ENCODE measurements around the gene WWOX.

DNA sequence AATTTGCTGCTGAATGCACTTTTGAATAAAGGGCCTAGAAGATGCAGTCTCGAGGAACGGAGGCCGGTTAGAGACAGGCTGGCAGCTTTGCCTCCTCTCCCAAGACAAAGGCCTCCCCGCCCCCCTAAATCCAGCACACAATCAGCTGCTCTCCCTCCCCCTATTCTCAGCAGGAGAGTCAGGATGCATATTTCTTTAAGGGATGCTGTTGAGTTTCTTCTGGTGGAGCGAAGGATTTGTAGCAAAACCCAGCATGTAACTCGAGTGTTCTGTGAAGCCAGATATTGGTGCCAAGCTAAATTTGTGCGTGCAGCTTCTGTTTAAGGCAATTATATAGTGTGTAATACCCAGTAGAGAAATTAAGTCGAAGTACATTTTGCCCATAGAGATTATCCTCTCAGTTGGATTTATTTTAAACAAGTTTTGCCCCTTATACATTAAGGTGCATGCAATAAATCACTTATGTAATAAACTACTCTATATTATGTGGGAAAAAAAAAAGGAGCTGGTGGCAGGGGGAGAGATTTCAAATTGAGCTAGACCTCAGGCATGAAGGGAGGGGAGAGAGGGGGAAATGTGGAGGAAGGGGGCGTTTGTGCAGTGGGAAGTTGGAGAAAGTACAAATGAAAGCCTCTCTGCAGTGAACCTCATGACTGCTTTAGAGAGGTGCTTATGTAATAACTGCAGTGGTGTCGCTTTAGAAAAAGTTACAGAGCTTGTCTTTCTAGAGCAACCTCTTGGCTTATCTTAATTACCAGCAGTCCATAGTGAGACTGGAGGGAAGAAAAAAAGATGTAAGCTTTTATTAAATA is 901.9 kb downstream of the WWOX start:
- TF ChIP-seq, protein P1, sequence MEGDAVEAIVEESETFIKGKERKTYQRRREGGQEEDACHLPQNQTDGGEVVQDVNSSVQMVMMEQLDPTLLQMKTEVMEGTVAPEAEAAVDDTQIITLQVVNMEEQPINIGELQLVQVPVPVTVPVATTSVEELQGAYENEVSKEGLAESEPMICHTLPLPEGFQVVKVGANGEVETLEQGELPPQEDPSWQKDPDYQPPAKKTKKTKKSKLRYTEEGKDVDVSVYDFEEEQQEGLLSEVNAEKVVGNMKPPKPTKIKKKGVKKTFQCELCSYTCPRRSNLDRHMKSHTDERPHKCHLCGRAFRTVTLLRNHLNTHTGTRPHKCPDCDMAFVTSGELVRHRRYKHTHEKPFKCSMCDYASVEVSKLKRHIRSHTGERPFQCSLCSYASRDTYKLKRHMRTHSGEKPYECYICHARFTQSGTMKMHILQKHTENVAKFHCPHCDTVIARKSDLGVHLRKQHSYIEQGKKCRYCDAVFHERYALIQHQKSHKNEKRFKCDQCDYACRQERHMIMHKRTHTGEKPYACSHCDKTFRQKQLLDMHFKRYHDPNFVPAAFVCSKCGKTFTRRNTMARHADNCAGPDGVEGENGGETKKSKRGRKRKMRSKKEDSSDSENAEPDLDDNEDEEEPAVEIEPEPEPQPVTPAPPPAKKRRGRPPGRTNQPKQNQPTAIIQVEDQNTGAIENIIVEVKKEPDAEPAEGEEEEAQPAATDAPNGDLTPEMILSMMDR (IDR thresholded peaks at IDR 0.05), result no peak
- no peak for TF ChIP-seq CHD2 (IDR thresholded peaks at IDR 0.05; ENCODE audit: low read length, partially characterized antibody)
